Panc1 (cell line): ENCODE results near the gene VCPKMT. TPM values are rescaled to one million over a fixed set of nuclear protein-coding genes. Genes with fewer than 3 reads are reported as not detected.

Source experiments
- ATAC-seq: fragments of 200-7000 bp; cut with Tn5 transposase; 2 replicates; pipeline ENCODE4 v1.9.1; 2020; ENCODE audit warnings: mild to moderate bottlenecking, moderate library complexity
- Bru-seq: library from RNA; stranded (reverse); fragments of 400-500 nt; gene quantifications from one replicate; lab custom pipeline; 2021; lab: Mats Ljungman, UMichigan
- BruChase-seq, 2 experiments: library from RNA; stranded (reverse); fragments of 400-500 nt; gene quantifications; one replicate each; lab custom pipeline; 2021; lab: Mats Ljungman, UMichigan
- BruUV-seq: library from RNA; stranded (reverse); fragments of 400-500 nt; replicated peaks from 2 replicates; lab custom pipeline; 2021; lab: Mats Ljungman, UMichigan
- CTCF ChIA-PET: fragments of 300-600 bp; sonication (Branson Sonifier 250); formaldehyde crosslinking; loops from one replicate; lab custom pipeline; 2022; ENCODE audit warnings: antibody characterized with exemption; lab: Charles Lee
- POLR2A ChIA-PET: fragments of 300-600 bp; sonication (Branson Sonifier 250); formaldehyde crosslinking; loops from one replicate; lab custom pipeline; 2022; ENCODE audit warnings: antibody characterized with exemption; lab: Charles Lee
- DNase-seq: peaks from one replicate; pipeline ENCODE4 v3.0.0-alpha.2; 2010; ENCODE audit warnings: low read depth, low spot score
- H3K27ac ChIP-seq: 2 replicates; pipeline ENCODE4 v1.5.1; 2011; ENCODE audit warnings: mild to moderate bottlenecking, low read length, inconsistent platforms
- H3K27me3 ChIP-seq: fragments of 200-500 bp; sonication (Bioruptor generic); 2 replicates; pipeline ENCODE4 v1.6.0; 2014; ENCODE audit warnings: low read length, inconsistent platforms; ENCODE audit not compliant: control insufficient read depth, insufficient read depth
- H3K36me3 ChIP-seq: fragments of 200-500 bp; sonication (Bioruptor generic); 2 replicates; pipeline ENCODE4 v1.5.1; 2014; ENCODE audit warnings: inconsistent platforms, mild to moderate bottlenecking, low read length, moderate library complexity; ENCODE audit not compliant: control insufficient read depth, insufficient read depth
- H3K4me1 ChIP-seq: 2 replicates; pipeline ENCODE4 v1.5.1; 2011; ENCODE audit warnings: inconsistent platforms, mild to moderate bottlenecking, low read length, moderate library complexity; ENCODE audit not compliant: control insufficient read depth, insufficient read depth
- H3K4me3 ChIP-seq, 2 experiments: 2 replicates each; pipeline ENCODE4 v1.5.1; 2011 to 2012; ENCODE audit warnings: low read depth in 2 of 2, low read length in 2 of 2, mild to moderate bottlenecking in 2 of 2, inconsistent platforms in 1 of 2, moderate library complexity in 1 of 2
- H3K9me3 ChIP-seq: fragments of 200-500 bp; sonication (Bioruptor generic); 2 replicates; pipeline ENCODE4 v1.5.1; 2014; ENCODE audit warnings: low read depth, mild to moderate bottlenecking, inconsistent platforms, low read length, moderate library complexity; ENCODE audit not compliant: control insufficient read depth, insufficient read depth
- CTCF ChIP-seq: fragments of 450-650 bp; IDR thresholded peaks from 2 replicates; pipeline ENCODE4 v1.5.1; 2017; ENCODE audit warnings: mild to moderate bottlenecking
- POLR2AphosphoS5 ChIP-seq: IDR thresholded peaks from 2 replicates; pipeline ENCODE4 v1.6.1; 2012; ENCODE audit warnings: mild to moderate bottlenecking, low read depth, low read length, moderate library complexity
- SIN3A ChIP-seq: IDR thresholded peaks from 2 replicates; pipeline ENCODE4 v1.6.1; 2012; ENCODE audit warnings: low read depth, mild to moderate bottlenecking, low read length, moderate library complexity, borderline replicate concordance; ENCODE audit not compliant: insufficient read depth
- TCF7L2 ChIP-seq: IDR thresholded peaks from 2 replicates; pipeline ENCODE4 v1.6.1; 2011; ENCODE audit warnings: mild to moderate bottlenecking, low read depth, low read length, inconsistent platforms
- in situ Hi-C: cut with HindIII; loops from 2 replicates; pipeline ENCODE4 v1.10.0; 2016; ENCODE audit warnings: low sequenced_read_pairs, low pct_unique_long_range_greater_than_20kb
- intact Hi-C: fragments of 100-400 bp; cut with micrococcal nuclease; formaldehyde crosslinking; loops from one replicate; pipeline ENCODE4 v1.10.0; 2022; ENCODE audit not compliant: unreplicated experiment
- long read RNA-seq: library from polyadenylated mRNA; unstranded; transcript quantifications from one replicate; pipeline ENCODE4 v2.0.0, GENCODE V29; 2021; ENCODE audit not compliant: unreplicated experiment
- polyA plus RNA-seq: library from polyadenylated mRNA; unstranded; fragments of >200 nt; gene quantifications from one replicate; pipeline ENCODE4 v1.2.1, GENCODE V29; 2012; ENCODE audit warnings: missing spikeins; ENCODE audit not compliant: insufficient read length
- total RNA-seq: library from RNA; stranded (reverse); gene quantifications from one replicate; pipeline ENCODE4 v1.2.1, GENCODE V29; 2021; ENCODE audit not compliant: unreplicated experiment
- TF ChIP-seq, protein P1 (sequence below), 2 experiments: IDR thresholded peaks; 2 replicates each; pipeline ENCODE4 v1.6.1; 2011 to 2012; ENCODE audit warnings: low read depth in 2 of 2, control low read depth in 1 of 2, low read length in 1 of 2, mild to moderate bottlenecking in 1 of 2, moderate library complexity in 1 of 2; ENCODE audit not compliant: insufficient read depth in 1 of 2

Gene VCPKMT
- total RNA-seq (6.1 TPM), Bru-seq, nascent RNA (percentile 92 among the genes with signal in this experiment), BruChase-seq, experiment 1, labeled RNA remaining after a 2-hour chase (percentile 87 among the genes with signal in this experiment), BruChase-seq, experiment 2, labeled RNA remaining after a 6-hour chase (percentile 75 among the genes with signal in this experiment)
- polyA plus RNA-seq: 3.7 TPM
- long read RNA-seq, partial matches to known transcripts: 0 of 8 reads
- long read RNA-seq, other reads (novel, unspliced or antisense): 3 of 8 reads

DNA sequence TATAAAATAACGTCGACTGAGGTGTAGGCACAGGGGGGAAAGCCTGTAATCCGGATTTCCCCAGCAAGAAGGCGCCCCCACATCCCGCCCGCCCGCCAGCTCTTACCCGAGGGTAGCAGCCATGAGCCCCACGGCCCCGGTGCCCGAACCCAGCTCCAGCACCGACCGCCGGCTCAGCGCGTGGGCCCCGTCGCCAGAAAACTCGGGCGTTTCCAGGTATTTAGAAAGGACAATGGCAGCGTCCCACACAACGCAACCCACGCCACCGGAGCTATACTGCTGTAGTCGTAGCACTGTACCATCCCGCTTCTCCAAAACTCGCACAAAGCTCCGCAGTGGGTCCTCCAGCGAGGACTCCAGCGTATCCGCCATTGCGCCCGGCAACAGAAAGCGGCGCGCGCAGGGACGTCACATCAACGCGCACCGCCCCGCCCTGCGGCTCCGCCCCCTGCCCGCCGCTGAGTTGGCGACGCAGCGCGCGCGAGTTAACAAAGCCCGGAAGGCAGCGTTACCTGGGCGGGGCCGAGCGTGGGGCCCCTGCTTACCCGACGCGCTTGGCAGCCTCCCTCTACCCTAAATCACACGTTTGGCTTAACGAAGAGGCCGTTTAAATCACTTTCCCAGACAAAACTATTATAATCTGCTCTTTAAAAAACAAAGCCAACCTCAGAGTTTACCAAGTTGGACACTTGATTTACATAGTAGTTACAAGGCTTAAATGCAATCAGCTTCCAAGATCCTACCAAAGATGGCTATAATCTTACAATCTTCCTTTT, at the start of gene VCPKMT:
VCPKMT (minus strand) TSS at position 392 of the 776 bp plus-strand sequence; CDS start at position 372, 20 bp downstream.
- Histone ChIP-seq H3K9me3 (no peaks in the 10 kb centered on the region), H3K36me3 (peaks cover 20% of the 10 kb centered on the region), H3K27me3 (no peaks in the 10 kb centered on the region), H3K27ac (peak within 1 kb of the TSS; percentile 97), H3K4me1 (peaks cover 8% of the 10 kb centered on the region), H3K4me3 (peak within 1 kb of the TSS; percentile 79 to 80)
- TF ChIP-seq, protein P1, sequence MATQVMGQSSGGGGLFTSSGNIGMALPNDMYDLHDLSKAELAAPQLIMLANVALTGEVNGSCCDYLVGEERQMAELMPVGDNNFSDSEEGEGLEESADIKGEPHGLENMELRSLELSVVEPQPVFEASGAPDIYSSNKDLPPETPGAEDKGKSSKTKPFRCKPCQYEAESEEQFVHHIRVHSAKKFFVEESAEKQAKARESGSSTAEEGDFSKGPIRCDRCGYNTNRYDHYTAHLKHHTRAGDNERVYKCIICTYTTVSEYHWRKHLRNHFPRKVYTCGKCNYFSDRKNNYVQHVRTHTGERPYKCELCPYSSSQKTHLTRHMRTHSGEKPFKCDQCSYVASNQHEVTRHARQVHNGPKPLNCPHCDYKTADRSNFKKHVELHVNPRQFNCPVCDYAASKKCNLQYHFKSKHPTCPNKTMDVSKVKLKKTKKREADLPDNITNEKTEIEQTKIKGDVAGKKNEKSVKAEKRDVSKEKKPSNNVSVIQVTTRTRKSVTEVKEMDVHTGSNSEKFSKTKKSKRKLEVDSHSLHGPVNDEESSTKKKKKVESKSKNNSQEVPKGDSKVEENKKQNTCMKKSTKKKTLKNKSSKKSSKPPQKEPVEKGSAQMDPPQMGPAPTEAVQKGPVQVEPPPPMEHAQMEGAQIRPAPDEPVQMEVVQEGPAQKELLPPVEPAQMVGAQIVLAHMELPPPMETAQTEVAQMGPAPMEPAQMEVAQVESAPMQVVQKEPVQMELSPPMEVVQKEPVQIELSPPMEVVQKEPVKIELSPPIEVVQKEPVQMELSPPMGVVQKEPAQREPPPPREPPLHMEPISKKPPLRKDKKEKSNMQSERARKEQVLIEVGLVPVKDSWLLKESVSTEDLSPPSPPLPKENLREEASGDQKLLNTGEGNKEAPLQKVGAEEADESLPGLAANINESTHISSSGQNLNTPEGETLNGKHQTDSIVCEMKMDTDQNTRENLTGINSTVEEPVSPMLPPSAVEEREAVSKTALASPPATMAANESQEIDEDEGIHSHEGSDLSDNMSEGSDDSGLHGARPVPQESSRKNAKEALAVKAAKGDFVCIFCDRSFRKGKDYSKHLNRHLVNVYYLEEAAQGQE (IDR thresholded peaks at IDR 0.05; ENCODE audit: insufficient read depth in 1 of 2, low read depth in 2 of 2, low read length in 1 of 2): no peak
- TF ChIP-seq POLR2AphosphoS5 (peak; percentile 83), SIN3A (peak; percentile 84; the same call in 1 of the 2 replicates)
- POLR2A ChIA-PET: interaction anchor here (0.6 to 0.7 kb wide), 2 partner anchors 56 to 321 kb away, joined by 3 to 12 read pairs; no protein-coding TSS in a partner anchor
- CTCF ChIA-PET: no interaction called here
- DNase-seq (peak; percentile 46), ATAC-seq (peak; percentile 100)
- BruUV-seq: no TSS peak
- in situ Hi-C loops: no loop called here
- intact Hi-C loops: no loop called here

- H3K36me3 ChIP-seq: peaks cover 2% of the 10 kb centered on the region; the same call in 1 of the 2 replicates
- CTCF ChIA-PET: interaction anchor here (0.6 kb wide), 1 partner anchor 130 kb away, joined by 8 read pairs; no protein-coding TSS in a partner anchor
Measured at GRCh38 chr14:50156111-50156510, 39.7 kb upstream of the VCPKMT start.

More at GRCh38 chr14:50156111-50156510, 39.7 kb upstream of the VCPKMT start:
- no peaks in the 10 kb centered on the region for H3K27me3 ChIP-seq
- H3K4me3 ChIP-seq: no peak overlapping the region
- no peaks in the 10 kb centered on the region for H3K9me3 ChIP-seq
- BruUV-seq: no TSS peak
- in situ Hi-C loops (no loop called here), intact Hi-C loops (no loop called here)
- H3K4me1 ChIP-seq: no peaks in the 10 kb centered on the region
- TF ChIP-seq CTCF (no peak), POLR2AphosphoS5 (no peak), SIN3A (no peak), TCF7L2 (no peak)
- TF ChIP-seq, protein P1 (IDR thresholded peaks at IDR 0.05; ENCODE audit: insufficient read depth in 1 of 2, low read depth in 2 of 2, low read length in 1 of 2): no peak
- no peak for ATAC-seq
- POLR2A ChIA-PET: no interaction called here
- no peak for DNase-seq
- no peak overlapping the region for H3K27ac ChIP-seq
